RWPE1 (cell line): ENCODE measurements around the gene NRXN3.

Source experiments
- CTCF ChIA-PET: fragments of 350-600 bp; sonication (Branson Sonifier 250); formaldehyde crosslinking; extraction: SDS; loops from one replicate; lab custom pipeline; 2021; lab: Yijun Ruan, JAX
- POLR2A ChIA-PET: fragments of 400-600 bp; formaldehyde crosslinking; extraction: SDS; loops from one replicate; lab custom pipeline; 2020; ENCODE audit warnings: antibody characterized with exemption; ENCODE audit not compliant: low non-redundant PET; lab: Yijun Ruan, JAX
- DNase-seq: peaks from one replicate; pipeline ENCODE4 v3.0.0; 2012; ENCODE audit warnings: low spot score
- H3K27ac ChIP-seq: fragments of 450-650 bp; 2 replicates; pipeline ENCODE4 v1.5.1; 2017
- CTCF ChIP-seq: fragments of 450-650 bp; conservative IDR thresholded peaks from 2 replicates; pipeline ENCODE4 v1.5.1; 2017; ENCODE audit warnings: low read depth, mild to moderate bottlenecking

Gene NRXN3

GRCh38 chr14:79491161-79491560, 1321.0 kb downstream of the NRXN3 start:
- CTCF ChIA-PET = interaction anchor here (0.5 kb wide), 1 partner anchor 390 kb away, joined by 3 read pairs; no protein-coding TSS in a partner anchor
- DNase-seq = no peak
- H3K27ac ChIP-seq = no peak overlapping the region
- no peak for TF ChIP-seq CTCF
- POLR2A ChIA-PET = no interaction called here

GRCh38 chr14:79493081-79493645, 1323.0 kb downstream of the NRXN3 start:
- no peak for TF ChIP-seq CTCF
- POLR2A ChIA-PET = no interaction called here
- CTCF ChIA-PET = interaction anchor here (0.6 kb wide), 1 partner anchor 50 kb away, joined by 6 read pairs; no protein-coding TSS in a partner anchor
- no peak overlapping the region for H3K27ac ChIP-seq
- no peak for DNase-seq

GRCh38 chr14:79496701-79497100, 1326.5 kb downstream of the NRXN3 start:
- DNase-seq = no peak
- ChIA-PET CTCF (no interaction called here), POLR2A (no interaction called here)
- no peak for TF ChIP-seq CTCF
- no peak overlapping the region for H3K27ac ChIP-seq

- no peak for DNase-seq
- no peak overlapping the region for H3K27ac ChIP-seq
- ChIA-PET CTCF (no interaction called here), POLR2A (no interaction called here)
- TF ChIP-seq CTCF = no peak
Measured at GRCh38 chr14:79500489-79500888, 1330.3 kb downstream of the NRXN3 start.

GRCh38 chr14:79502136-79502750, 1332.1 kb downstream of the NRXN3 start:
- DNase-seq = no peak
- CTCF ChIA-PET = no interaction called here
- TF ChIP-seq CTCF = no peak
- POLR2A ChIA-PET = no interaction called here
- no peak overlapping the region for H3K27ac ChIP-seq

- DNase-seq = no peak
- no peak for TF ChIP-seq CTCF
- ChIA-PET POLR2A (no interaction called here), CTCF (no interaction called here)
- H3K27ac ChIP-seq = no peak overlapping the region
Measured at GRCh38 chr14:79502751-79503148, 1332.6 kb downstream of the NRXN3 start.
